Activated CD4-positive, alpha-beta T cell treated with anti-CD3 and anti-CD28 coated beads, Interleukin-2, Interleukin-6, amounts not matched to agents 100 ng/mL and 50 ng/mL, durations not matched to agents 16 hours and 8 hours (primary cell): ENCODE data around the gene LRFN2.

Experiments
- DNase-seq: peaks from one replicate; pipeline ENCODE4 v3.0.0-alpha.2; 2020

LRFN2 gene

GRCh38 chr6:40541556-40542174 lies 45.5 kb downstream of the LRFN2 start:
- no peak for DNase-seq

GRCh38 chr6:40540790-40541189 lies 46.4 kb downstream of the LRFN2 start:
- no peak for DNase-seq

GRCh38 chr6:40539853-40540252 lies 47.3 kb downstream of the LRFN2 start:
- DNase-seq, result no peak

- DNase-seq, result no peak
Measured at GRCh38 chr6:40538556-40538955, 48.6 kb downstream of the LRFN2 start.

- DNase-seq, result no peak
Measured at GRCh38 chr6:40537446-40537845, 49.7 kb downstream of the LRFN2 start.

GRCh38 chr6:40536442-40536841 lies 50.7 kb downstream of the LRFN2 start:
- DNase-seq, result no peak

- no peak for DNase-seq
Measured at GRCh38 chr6:40535819-40536380, 51.3 kb downstream of the LRFN2 start.

- DNase-seq, result no peak
Measured at GRCh38 chr6:40535110-40535818, 51.9 kb downstream of the LRFN2 start.

- no peak for DNase-seq
Measured at GRCh38 chr6:40532349-40533000, 54.7 kb downstream of the LRFN2 start.

- no peak for DNase-seq
Measured at GRCh38 chr6:40529919-40530318, 57.2 kb downstream of the LRFN2 start.

GRCh38 chr6:40529040-40529439 lies 58.1 kb downstream of the LRFN2 start:
- DNase-seq, result no peak

GRCh38 chr6:40528051-40528450 lies 59.1 kb downstream of the LRFN2 start:
- DNase-seq, result no peak

- DNase-seq, result no peak
Measured at GRCh38 chr6:40526036-40526435, 61.1 kb downstream of the LRFN2 start.

- DNase-seq, result no peak
Measured at GRCh38 chr6:40524797-40525585, 62.2 kb downstream of the LRFN2 start.

- DNase-seq, result no peak
Measured at GRCh38 chr6:40523505-40524172, 63.5 kb downstream of the LRFN2 start.

- DNase-seq, result no peak
Measured at GRCh38 chr6:40521496-40521895, 65.7 kb downstream of the LRFN2 start.

GRCh38 chr6:40520678-40521077 lies 66.5 kb downstream of the LRFN2 start:
- no peak for DNase-seq

- DNase-seq, result no peak
Measured at GRCh38 chr6:40520084-40520483, 67.1 kb downstream of the LRFN2 start.

GRCh38 chr6:40517654-40518053 lies 69.5 kb downstream of the LRFN2 start:
- DNase-seq, result no peak

GRCh38 chr6:40516429-40516828 lies 70.7 kb downstream of the LRFN2 start:
- DNase-seq, result no peak

GRCh38 chr6:40512340-40512739 lies 74.8 kb downstream of the LRFN2 start:
- no peak for DNase-seq

- no peak for DNase-seq
Measured at GRCh38 chr6:40511884-40512283, 75.3 kb downstream of the LRFN2 start.

GRCh38 chr6:40510442-40510841 lies 76.7 kb downstream of the LRFN2 start:
- no peak for DNase-seq
